ENCODE measurements around the gene NGEF.

NGEF gene

GRCh38 chr2:232997749-232998665, 15.0 kb downstream of the NGEF start:
- DNase-seq (ENCODE audit: low spot score): no peak

- DNase-seq (ENCODE audit: low spot score): no peak
These were observed 18.6 kb downstream of the NGEF start for GRCh38 chr2:232994446-232994845.

DNA sequence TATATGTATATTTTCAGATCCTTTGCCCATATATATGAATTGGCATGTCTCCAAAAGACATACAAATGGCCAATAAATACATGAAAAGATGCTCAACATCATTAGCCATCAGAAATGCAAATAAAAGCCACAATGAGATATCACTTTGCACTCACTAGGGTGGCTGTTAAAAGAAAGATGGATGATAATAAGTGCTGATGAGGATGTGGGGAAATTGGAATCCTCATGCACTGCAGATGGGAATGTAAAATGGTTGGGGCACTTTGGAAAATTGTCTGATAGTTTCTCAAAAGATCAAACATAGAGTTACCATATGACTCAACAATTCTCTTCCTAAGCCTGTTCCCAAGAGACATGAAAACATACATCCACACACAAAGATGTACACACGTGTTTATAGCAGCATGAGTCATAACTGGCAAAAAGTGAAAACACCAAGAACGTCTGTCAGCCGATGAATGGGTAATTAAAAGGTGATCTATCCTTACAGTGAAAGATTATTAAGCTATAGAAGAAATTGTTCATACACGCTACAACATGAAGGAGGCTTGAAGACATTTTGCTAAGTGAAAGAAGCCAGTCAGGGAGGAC, 19.7 kb downstream of the NGEF start:
- DNase-seq (ENCODE audit: low spot score): no peak

- DNase-seq (ENCODE audit: low spot score): no peak
These were observed 26.9 kb downstream of the NGEF start for GRCh38 chr2:232986155-232986554.

DNA sequence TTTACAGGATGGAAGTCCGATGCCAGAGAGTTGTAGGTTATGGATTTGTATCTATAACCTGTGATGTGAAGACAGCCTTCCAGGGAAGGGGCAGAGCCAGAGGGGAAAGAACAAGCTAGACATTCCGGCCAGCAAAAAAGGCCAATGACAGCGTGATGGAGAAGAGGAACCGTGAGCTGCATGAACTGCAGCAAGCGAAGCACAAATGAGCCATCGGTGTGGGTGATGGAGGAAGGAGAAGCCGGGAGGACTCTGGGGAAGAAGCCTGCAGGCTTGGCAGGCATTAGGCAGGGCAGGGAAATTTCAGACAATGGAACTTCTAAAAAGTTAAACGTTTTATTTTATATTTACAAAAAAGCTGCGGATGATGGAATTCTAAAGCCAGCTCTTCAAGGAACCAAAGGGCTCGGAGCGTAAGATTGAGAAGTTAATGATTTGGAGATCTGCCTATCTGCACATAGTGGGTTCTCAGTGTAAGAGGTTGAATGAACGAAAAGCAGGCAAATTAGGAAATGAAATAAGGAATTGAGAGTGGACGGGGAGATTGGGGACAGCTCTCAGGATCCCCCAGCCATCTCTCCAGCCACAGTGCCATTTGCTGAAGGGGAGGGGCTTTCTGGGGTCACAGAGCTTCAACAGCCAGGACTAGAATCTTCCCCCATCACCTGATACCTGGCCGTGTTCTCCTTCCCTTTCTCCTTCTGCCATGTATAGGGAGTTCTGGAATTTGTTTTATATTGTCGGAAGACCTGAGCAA, 28.4 kb downstream of the NGEF start:
- DNase-seq (ENCODE audit: low spot score): no peak

DNA sequence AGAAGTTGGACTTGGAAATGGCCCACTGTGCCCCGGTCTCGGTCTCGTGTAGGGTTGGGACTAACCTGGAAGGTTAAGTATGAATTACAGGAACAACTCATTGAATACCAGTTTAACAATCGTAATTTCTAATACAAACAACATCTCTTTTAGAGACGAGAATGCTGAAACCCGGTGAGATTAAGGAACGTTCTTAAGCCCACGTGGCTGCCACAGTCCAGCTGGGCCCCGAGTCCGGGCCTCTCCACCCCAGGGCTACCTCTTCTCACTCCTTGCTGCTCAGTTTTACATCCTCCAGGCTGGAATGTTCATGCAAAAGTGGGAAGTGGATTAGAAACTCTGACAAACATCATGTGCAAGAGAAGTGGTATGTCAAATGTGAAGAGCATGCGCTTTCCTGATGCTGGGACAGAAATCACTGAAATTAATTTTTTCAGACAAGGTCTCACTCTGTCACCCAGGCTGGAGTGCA, 29.4 kb downstream of the NGEF start:
- DNase-seq (ENCODE audit: low spot score): no peak

DNA sequence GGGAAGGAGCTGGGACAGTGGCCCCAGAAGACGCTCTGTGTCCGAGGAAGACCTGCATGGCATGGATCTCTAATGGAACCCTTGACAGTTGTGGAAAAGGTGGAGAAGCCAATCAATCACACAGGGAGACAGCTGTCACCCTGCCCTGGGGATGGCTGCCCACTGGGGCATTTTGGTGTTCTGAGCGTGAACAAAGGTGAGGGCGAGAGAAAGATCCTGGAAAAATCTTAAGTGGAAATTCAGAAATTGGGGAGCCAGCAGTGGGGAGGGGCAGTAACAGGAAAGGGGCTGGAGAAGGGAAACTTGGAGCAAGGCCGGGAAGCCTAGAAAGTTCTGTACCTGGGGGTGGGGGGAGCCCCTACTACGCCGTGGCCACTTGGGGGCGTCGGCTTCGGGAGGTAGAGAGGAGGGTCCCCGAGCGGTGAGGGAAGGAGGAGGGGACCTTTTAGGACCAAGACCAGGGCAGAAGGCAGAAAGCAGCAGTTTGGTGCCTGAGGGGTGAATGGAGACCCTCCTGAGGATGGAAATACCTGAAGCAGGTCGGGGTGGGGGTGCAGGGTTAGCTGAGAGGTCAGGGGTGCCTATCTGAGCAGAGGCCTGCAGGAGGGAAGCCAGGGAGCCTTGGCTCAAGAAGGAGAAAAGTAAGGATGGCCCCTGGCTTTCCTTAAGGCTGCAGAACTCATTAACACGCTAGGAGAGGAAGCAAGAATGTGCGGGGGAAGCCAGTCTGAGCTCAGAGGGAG, 30.0 kb downstream of the NGEF start:
- DNase-seq (ENCODE audit: low spot score): no peak

GRCh38 chr2:232981767-232982360, 31.2 kb downstream of the NGEF start:
- no peak for DNase-seq (ENCODE audit: low spot score)

DNA sequence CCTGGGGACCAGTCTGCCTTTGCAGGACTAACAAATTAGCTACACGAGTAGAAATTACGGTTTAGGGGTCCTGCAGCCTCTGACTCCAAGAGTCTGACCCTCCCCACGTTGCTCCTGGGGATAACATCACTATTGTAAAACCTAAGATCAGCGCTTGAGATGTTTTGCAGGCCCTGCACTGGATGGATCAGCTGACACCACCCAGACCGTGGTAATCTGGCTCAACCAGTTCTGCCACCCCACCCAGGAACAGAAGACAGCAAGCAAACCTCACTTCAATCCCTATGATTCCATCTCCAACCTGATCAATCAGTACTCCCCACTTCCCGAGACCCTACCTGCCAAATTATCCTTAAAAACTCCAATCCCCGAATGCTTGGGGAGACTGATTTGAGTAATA, 31.7 kb downstream of the NGEF start:
- no peak for DNase-seq (ENCODE audit: low spot score)

DNA sequence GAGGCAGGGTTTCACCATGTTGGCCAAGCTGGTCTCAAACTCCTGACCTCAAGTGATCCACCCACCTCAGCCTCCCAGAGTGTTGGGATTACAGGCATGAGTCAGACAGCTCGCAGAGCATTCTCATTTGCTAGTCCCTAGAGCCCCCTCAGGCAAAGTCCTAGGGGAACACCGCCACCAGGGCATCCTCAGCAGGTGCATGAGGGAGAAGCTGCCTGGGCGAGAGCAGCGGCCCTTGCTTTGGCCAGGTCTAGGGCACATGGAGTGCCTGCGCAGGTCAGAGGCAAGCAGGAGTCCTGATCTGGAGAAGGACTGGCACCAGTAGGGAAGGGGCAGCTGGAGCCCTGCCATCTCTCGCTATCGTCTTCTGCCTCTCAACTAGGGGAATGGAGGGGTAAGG, 32.4 kb downstream of the NGEF start:
- no peak for DNase-seq (ENCODE audit: low spot score)

DNA sequence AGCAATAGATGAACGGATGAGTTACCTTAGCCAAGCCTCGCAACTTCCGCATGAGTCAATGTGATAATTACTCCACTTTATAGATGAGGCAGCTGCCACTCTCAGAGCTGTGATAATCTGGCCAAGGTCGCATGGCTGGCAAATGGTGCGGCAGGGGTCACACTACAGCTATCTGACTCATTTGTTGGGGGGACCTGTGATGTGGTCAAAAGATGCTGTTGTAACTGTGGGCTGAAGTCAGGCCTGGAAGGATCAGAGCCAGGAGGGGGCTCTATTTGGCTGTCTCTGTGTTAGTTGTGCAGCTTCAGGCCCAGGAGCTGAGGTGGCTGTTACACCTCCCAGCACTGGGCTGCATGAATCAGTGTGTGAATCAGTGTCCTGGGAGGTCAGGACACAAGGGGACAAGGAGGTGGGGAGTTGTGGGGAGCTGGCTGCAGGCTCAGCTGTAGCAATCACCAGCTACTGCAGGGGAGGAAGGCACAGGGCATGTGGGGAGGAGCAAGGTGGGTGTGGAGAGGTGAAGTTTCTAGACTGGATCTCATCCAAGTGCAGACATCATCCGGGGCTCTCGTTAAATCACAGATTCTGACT, 33.1 kb downstream of the NGEF start:
- no peak for DNase-seq (ENCODE audit: low spot score)

- DNase-seq (ENCODE audit: low spot score): no peak
These were observed 35.6 kb downstream of the NGEF start for GRCh38 chr2:232977438-232977971.

GRCh38 chr2:232976666-232977437, 36.2 kb downstream of the NGEF start:
- no peak for DNase-seq (ENCODE audit: low spot score)

DNA sequence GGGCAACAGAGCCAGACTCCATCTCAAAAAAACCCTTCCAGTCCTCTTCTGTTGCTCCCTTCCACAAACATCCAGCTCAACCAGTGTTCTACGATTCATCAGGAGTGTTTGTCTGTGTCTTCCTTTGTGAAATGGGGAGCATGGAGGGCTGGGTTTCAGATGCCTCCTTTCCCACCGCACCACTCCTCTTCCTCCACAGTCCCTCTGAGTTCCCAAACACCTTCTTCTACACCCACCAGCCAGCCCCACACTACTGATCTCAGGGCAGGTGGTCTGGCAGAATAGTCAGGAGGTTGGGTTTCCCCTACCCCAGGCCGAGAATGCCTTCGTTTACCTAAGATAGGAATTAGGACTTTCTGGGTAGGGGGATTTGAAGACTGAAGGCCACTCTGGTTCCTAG, 36.9 kb downstream of the NGEF start:
- DNase-seq (ENCODE audit: low spot score): no peak

- DNase-seq (ENCODE audit: low spot score): no peak
These were observed 38.7 kb downstream of the NGEF start for GRCh38 chr2:232974396-232974795.

- no peak for DNase-seq (ENCODE audit: low spot score)
These were observed 39.3 kb downstream of the NGEF start for GRCh38 chr2:232973796-232974195.

DNA sequence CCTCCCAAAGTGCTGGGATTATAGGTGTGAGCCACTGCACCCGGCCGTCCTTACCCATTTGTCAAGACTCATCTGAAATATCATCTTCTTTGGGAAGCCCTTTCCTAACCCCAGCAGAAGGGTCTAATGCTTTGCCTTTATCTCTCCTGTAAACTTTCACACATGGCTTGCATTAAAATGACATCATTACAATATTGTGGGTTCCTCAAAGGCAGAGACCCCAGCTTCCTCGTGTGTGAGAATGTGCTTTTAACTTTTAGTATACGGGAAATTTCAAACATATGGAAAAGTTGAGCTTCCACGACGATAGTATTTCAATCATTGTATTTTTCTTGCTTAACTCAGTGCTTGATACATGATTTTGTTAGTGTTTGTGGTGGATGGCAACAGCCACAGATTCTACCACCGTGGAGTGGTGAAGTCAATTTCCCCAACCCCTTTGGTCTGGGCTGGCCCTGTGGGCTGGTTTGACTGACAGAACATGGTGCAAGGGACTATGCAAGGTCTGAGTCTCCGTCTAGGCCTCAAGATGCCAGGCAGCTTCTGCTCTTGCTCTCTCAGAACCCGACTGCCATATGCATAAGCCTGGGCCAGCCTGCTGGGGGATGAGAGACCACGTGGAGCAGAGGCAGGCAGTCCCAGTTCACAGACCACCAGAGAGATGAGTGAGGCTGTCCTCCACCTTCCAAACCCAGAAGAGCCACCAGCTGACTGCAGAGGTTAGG, 39.9 kb downstream of the NGEF start:
- DNase-seq (ENCODE audit: low spot score): no peak

DNA sequence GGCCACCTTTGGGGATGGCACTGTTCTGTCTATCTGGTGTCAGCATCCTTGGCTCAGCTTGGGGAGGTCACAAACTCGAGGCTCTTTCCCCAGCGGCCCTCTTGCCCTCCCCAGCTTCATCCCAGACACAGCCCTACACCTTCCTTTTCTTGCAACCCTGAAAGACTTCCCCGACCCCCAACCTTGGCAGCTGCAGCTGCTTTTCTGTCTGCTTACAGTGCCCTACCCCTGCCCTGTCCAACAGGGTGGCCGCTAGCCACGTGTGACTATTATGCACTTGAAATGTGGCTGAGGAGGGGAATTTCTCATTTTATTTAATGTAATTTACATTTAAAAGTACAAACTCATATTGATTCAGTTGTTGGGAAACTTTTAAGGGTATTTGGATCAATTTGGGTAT, 41.3 kb downstream of the NGEF start:
- DNase-seq (ENCODE audit: low spot score): no peak

DNA sequence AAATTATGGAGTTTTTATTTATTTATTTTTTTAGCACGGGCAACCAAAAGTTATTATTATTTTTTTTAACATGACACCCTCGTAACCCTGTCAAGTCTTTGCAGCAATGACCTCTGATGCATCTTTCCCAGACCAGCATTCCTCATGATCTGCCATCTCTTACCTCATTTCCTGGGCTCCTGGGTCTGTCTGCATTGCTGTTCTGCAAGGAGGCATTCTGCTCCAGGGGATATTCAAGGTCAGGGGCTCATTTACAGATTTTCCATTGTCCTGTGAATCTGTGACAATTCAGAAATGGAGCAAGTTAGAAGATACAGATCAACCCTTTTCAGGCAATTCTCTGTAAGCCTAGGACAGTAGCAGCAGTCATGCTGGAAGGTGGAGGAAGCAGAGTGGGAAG, 43.0 kb downstream of the NGEF start:
- DNase-seq (ENCODE audit: low spot score): no peak

- DNase-seq (ENCODE audit: low spot score): no peak
These were observed 45.6 kb downstream of the NGEF start for GRCh38 chr2:232967474-232967873.

All from NAMALWA (cell line).